Neural progenitor cell (in vitro differentiated cells): ENCODE results near the gene NAPB. TPM values are rescaled to one million over a fixed set of nuclear protein-coding genes. Genes with fewer than 3 reads are reported as not detected.

Experiments
- DNase-seq: peaks from one replicate; pipeline ENCODE4 v3.0.0-alpha.2; 2016; ENCODE audit warnings: low spot score
- H2AFZ ChIP-seq: fragments of 200-600 bp; sonication (generic); replicated peaks from 2 replicates; pipeline ENCODE4 v1.6.1; 2016; ENCODE audit warnings: antibody characterized with exemption
- H3F3A ChIP-seq: fragments of 200-600 bp; sonication (generic); 2 replicates; pipeline ENCODE4 v1.6.1; 2016; ENCODE audit warnings: antibody characterized with exemption, low read depth
- H3K27ac ChIP-seq: fragments of 200-600 bp; sonication (generic); 2 replicates; pipeline ENCODE4 v1.5.1; 2016; ENCODE audit warnings: mild to moderate bottlenecking
- H3K27me3 ChIP-seq: fragments of 200-600 bp; sonication (generic); 2 replicates; pipeline ENCODE4 v1.6.1; 2016; ENCODE audit warnings: mild to moderate bottlenecking, moderate library complexity
- H3K36me3 ChIP-seq: fragments of 200-600 bp; sonication (generic); 2 replicates; pipeline ENCODE4 v1.5.1; 2016
- H3K4me1 ChIP-seq: fragments of 200-600 bp; sonication (generic); 2 replicates; pipeline ENCODE4 v1.6.1; 2016; ENCODE audit warnings: mixed run types
- H3K4me2 ChIP-seq: fragments of 200-600 bp; sonication (generic); 2 replicates; pipeline ENCODE4 v1.6.1; 2016
- H3K4me3 ChIP-seq: fragments of 200-600 bp; sonication (generic); 2 replicates; pipeline ENCODE4 v1.5.1; 2016
- H3K79me2 ChIP-seq: fragments of 200-600 bp; sonication (generic); 2 replicates; pipeline ENCODE4 v1.6.1; 2016; ENCODE audit warnings: low read depth
- H3K9ac ChIP-seq: fragments of 200-600 bp; sonication (generic); 2 replicates; pipeline ENCODE4 v1.6.1; 2016
- H3K9me3 ChIP-seq: fragments of 200-600 bp; sonication (generic); 2 replicates; pipeline ENCODE4 v1.5.1; 2016; ENCODE audit warnings: low read depth
- H4K20me1 ChIP-seq: fragments of 200-600 bp; sonication (generic); 2 replicates; pipeline ENCODE4 v1.6.1; 2016; ENCODE audit warnings: low read depth
- H3K27ac Mint-ChIP-seq: 3 replicates; pipeline ENCODE4 v1.8.0; 2021; ENCODE audit warnings: mixed read lengths
- H3K27me3 Mint-ChIP-seq: 2 replicates; pipeline ENCODE4 v1.8.0; 2022; ENCODE audit warnings: low read depth, mild to moderate bottlenecking, inconsistent platforms, moderate library complexity, mixed read lengths; ENCODE audit not compliant: insufficient read depth
- H3K36me3 Mint-ChIP-seq: 3 replicates; pipeline ENCODE4 v1.8.0; 2021; ENCODE audit warnings: mixed read lengths
- H3K4me1 Mint-ChIP-seq: 3 replicates; pipeline ENCODE4 v1.8.0; 2021; ENCODE audit warnings: mixed read lengths
- H3K4me3 Mint-ChIP-seq: 3 replicates; pipeline ENCODE4 v1.8.0; 2021; ENCODE audit warnings: mild to moderate bottlenecking, moderate library complexity, mixed read lengths
- H3K9me3 Mint-ChIP-seq: 3 replicates; pipeline ENCODE4 v1.8.0; 2020; ENCODE audit warnings: mixed read lengths
- CTCF ChIP-seq: fragments of 200-600 bp; sonication (generic); IDR thresholded peaks from 2 replicates; pipeline ENCODE4 v1.5.1; 2017; ENCODE audit warnings: antibody characterized with exemption, mild to moderate bottlenecking
- EZH2 ChIP-seq: fragments of 200-600 bp; sonication (generic); IDR thresholded peaks from 2 replicates; pipeline ENCODE4 v1.6.1; 2017; ENCODE audit warnings: antibody characterized with exemption, mild to moderate bottlenecking, moderate library complexity
- EZH2phosphoT487 ChIP-seq: fragments of 200-600 bp; sonication (generic); IDR thresholded peaks from 2 replicates; pipeline ENCODE4 v1.6.1; 2017; ENCODE audit warnings: antibody characterized with exemption
- total RNA-seq: library from RNA; depleted of rRNA; stranded (reverse); fragments of >200 nt; gene quantifications from 2 replicates; pipeline ENCODE4 v1.2.3, GENCODE V29; 2015; ENCODE audit warnings: low replicate concordance

NAPB gene
- total RNA-seq, 1 donor from 2014 or later: 23.8 TPM

DNA sequence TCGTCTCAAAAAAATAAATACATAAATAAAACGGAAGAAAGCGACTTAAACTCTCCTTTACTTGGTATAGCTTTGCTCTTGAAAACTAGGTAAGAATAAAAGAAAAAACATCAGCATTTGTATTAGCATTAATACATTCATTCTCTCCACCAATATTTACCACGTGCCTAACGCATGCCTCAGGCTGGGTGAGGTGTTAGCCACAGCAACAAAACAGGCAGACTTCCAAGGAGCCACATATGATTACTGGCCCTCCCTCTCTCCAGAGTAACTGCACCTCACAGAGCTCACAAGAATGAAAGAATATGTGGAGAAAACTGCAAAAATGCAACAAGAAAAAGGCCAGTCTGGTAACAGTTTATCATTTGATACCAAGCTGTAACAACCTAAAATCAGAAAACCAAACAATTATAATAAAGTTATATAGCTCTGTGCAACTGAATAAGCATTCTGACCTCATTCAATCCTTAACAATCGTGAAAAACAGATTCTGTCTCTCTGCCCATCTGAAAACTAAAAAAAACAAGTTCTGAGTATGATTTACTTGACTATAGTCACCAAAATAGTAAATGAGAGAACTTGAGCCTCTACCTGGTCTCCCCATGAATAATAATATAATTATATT is 5.2 kb downstream of the NAPB start:
- DNase-seq: no peak
- H3K4me3 Mint-ChIP-seq: no peak overlapping the region
- Histone ChIP-seq H3K36me3 (no peaks in the 10 kb centered on the region), H3K79me2 (peaks cover 100% of the 10 kb centered on the region), H3K9ac (no peak overlapping the region), H3K9me3 (no peaks in the 10 kb centered on the region), H3K4me3 (no peak overlapping the region), H2AFZ (no peak overlapping the region), H3K4me2 (no peak overlapping the region), H3K27ac (no peak overlapping the region), H3K27me3 (no peaks in the 10 kb centered on the region), H3F3A (no peaks in the 10 kb centered on the region), H4K20me1 (peaks cover 82% of the 10 kb centered on the region), H3K4me1 (peaks cover 12% of the 10 kb centered on the region)
- peaks cover 17% of the 10 kb centered on the region for H3K4me1 Mint-ChIP-seq
- H3K27me3 Mint-ChIP-seq: no peaks in the 10 kb centered on the region
- H3K36me3 Mint-ChIP-seq: peaks cover 2% of the 10 kb centered on the region
- H3K27ac Mint-ChIP-seq: no peak overlapping the region
- TF ChIP-seq EZH2phosphoT487 (no peak), CTCF (no peak), EZH2 (no peak)
- no peaks in the 10 kb centered on the region for H3K9me3 Mint-ChIP-seq

GRCh38 chr20:23415555-23415954 is 5.7 kb downstream of the NAPB start:
- Histone ChIP-seq H4K20me1 (peaks cover 87% of the 10 kb centered on the region), H2AFZ (no peak overlapping the region), H3K27me3 (no peaks in the 10 kb centered on the region), H3K4me2 (no peak overlapping the region), H3K9ac (no peak overlapping the region), H3K36me3 (no peaks in the 10 kb centered on the region), H3K9me3 (no peaks in the 10 kb centered on the region), H3K4me1 (peaks cover 12% of the 10 kb centered on the region), H3K4me3 (no peak overlapping the region), H3K79me2 (peaks cover 100% of the 10 kb centered on the region), H3F3A (no peaks in the 10 kb centered on the region), H3K27ac (no peak overlapping the region)
- TF ChIP-seq EZH2phosphoT487 (no peak), CTCF (no peak), EZH2 (no peak)
- Mint-ChIP-seq H3K27ac (no peak overlapping the region), H3K36me3 (peaks cover 2% of the 10 kb centered on the region), H3K9me3 (no peaks in the 10 kb centered on the region), H3K4me1 (peaks cover 17% of the 10 kb centered on the region), H3K27me3 (no peaks in the 10 kb centered on the region), H3K4me3 (no peak overlapping the region)
- no peak for DNase-seq

GRCh38 chr20:23414526-23415188 is 6.6 kb downstream of the NAPB start:
- Mint-ChIP-seq H3K4me1 (peaks cover 12% of the 10 kb centered on the region), H3K27ac (no peak overlapping the region)

More at GRCh38 chr20:23414526-23415188, 6.6 kb downstream of the NAPB start:
- Histone ChIP-seq H3K4me3 (no peak overlapping the region), H3K9me3 (no peaks in the 10 kb centered on the region), H3K9ac (no peak overlapping the region), H3K27ac (no peak overlapping the region), H3F3A (no peaks in the 10 kb centered on the region), H2AFZ (no peak overlapping the region), H3K79me2 (peaks cover 100% of the 10 kb centered on the region), H3K36me3 (no peaks in the 10 kb centered on the region), H3K4me2 (no peak overlapping the region), H3K27me3 (no peaks in the 10 kb centered on the region), H4K20me1 (peaks cover 90% of the 10 kb centered on the region), H3K4me1 (peaks cover 12% of the 10 kb centered on the region)
- Mint-ChIP-seq H3K27me3 (no peaks in the 10 kb centered on the region), H3K9me3 (no peaks in the 10 kb centered on the region), H3K36me3 (peaks cover 2% of the 10 kb centered on the region), H3K4me3 (no peak overlapping the region)
- TF ChIP-seq EZH2 (no peak), CTCF (no peak), EZH2phosphoT487 (no peak)
- DNase-seq: no peak
